HepG2 (cell line): ENCODE results near the gene RAB2B. TPM values are rescaled to one million over a fixed set of nuclear protein-coding genes. Genes with fewer than 3 reads are reported as not detected.

Experiments
- AHDC1 ChIP-seq: sonication (generic); formaldehyde crosslinking; IDR thresholded peaks from 2 replicates; pipeline ENCODE4 v1.5.1; 2020; ENCODE audit warnings: mild to moderate bottlenecking, missing genetic modification reagents, borderline replicate concordance
- ATF1 ChIP-seq: IDR thresholded peaks from 2 replicates; pipeline ENCODE4 v1.6.1; 2016; ENCODE audit warnings: mild to moderate bottlenecking, control low read depth
- CCDC6 ChIP-seq: sonication (generic); formaldehyde crosslinking; IDR thresholded peaks from 2 replicates; pipeline ENCODE4 v1.8.1; 2022; ENCODE audit warnings: mild to moderate bottlenecking, missing genetic modification reagents, moderate library complexity
- ETS1 ChIP-seq: sonication (generic); formaldehyde crosslinking; IDR thresholded peaks from 2 replicates; pipeline ENCODE4 v1.4.0; 2020; ENCODE audit warnings: missing genetic modification reagents
- FOXK2 ChIP-seq: fragments of 450-650 bp; IDR thresholded peaks from 2 replicates; pipeline ENCODE4 v1.6.1; 2016
- HNF4A ChIP-seq: sonication (generic); formaldehyde crosslinking; IDR thresholded peaks from 2 replicates; pipeline ENCODE4 v1.4.0; 2020; ENCODE audit warnings: missing genetic modification reagents
- MATR3 ChIP-seq: sonication (generic); formaldehyde crosslinking; IDR thresholded peaks from 2 replicates; pipeline ENCODE4 v1.4.0; 2020; ENCODE audit warnings: missing genetic modification reagents
- NCOR1 ChIP-seq: fragments of 200-600 bp; sonication (generic); IDR thresholded peaks from 2 replicates; pipeline ENCODE4 v1.7.0; 2017; ENCODE audit warnings: antibody characterized with exemption, low read length, borderline replicate concordance
- NKX3-1 ChIP-seq: sonication (generic); formaldehyde crosslinking; IDR thresholded peaks from 2 replicates; pipeline ENCODE4 v1.5.0; 2020; ENCODE audit warnings: missing genetic modification reagents
- NR2F1 ChIP-seq, 2 experiments: fragments of 450-650 bp in 1 of 2; formaldehyde crosslinking in 1 of 2; IDR thresholded peaks; 2 replicates each; pipeline versions ENCODE4 v1.5.0 to v1.6.1; 2016 to 2020; ENCODE audit warnings: mild to moderate bottlenecking in 1 of 2, missing compliant biosample characterization in 1 of 2, missing genetic modification reagents in 1 of 2, moderate library complexity in 1 of 2
- POLR2AphosphoS5 ChIP-seq: IDR thresholded peaks from 2 replicates; pipeline ENCODE4 v1.6.1; 2012; ENCODE audit warnings: low read depth, low read length
- SYNCRIP ChIP-seq: fragments of 200-400 bp; formaldehyde crosslinking; IDR thresholded peaks from 2 replicates; pipeline ENCODE4 v1.6.1; 2018; ENCODE audit warnings: mild to moderate bottlenecking, low read depth, low read length; ENCODE audit not compliant: insufficient read depth
- TCF12 ChIP-seq, 2 experiments: fragments of 450-650 bp in 1 of 2; sonication (generic) in 1 of 2; formaldehyde crosslinking in 1 of 2; IDR thresholded peaks; 2 replicates each; pipeline versions ENCODE4 v1.6.1 to v1.8.0; 2017 to 2022; ENCODE audit warnings: antibody characterized with exemption in 1 of 2, mild to moderate bottlenecking in 1 of 2, missing genetic modification reagents in 1 of 2, moderate library complexity in 1 of 2
- ZNF230 ChIP-seq: sonication (generic); formaldehyde crosslinking; IDR thresholded peaks from 2 replicates; pipeline ENCODE4 v1.4.0; 2020; ENCODE audit warnings: mild to moderate bottlenecking, missing genetic modification reagents
- ZNF232 ChIP-seq: sonication (generic); formaldehyde crosslinking; IDR thresholded peaks from 2 replicates; pipeline ENCODE4 v1.4.0; 2020; ENCODE audit warnings: missing genetic modification reagents, borderline replicate concordance
- ZNF263 ChIP-seq: sonication (generic); formaldehyde crosslinking; IDR thresholded peaks from 2 replicates; pipeline ENCODE4 v1.4.0; 2020; ENCODE audit warnings: missing genetic modification reagents
- ZNF296 ChIP-seq: sonication (generic); formaldehyde crosslinking; conservative IDR thresholded peaks from 2 replicates; pipeline ENCODE4 v1.5.0; 2020; ENCODE audit warnings: mild to moderate bottlenecking, missing genetic modification reagents
- ZNF468 ChIP-seq: sonication (generic); formaldehyde crosslinking; IDR thresholded peaks from 2 replicates; pipeline ENCODE4 v1.8.0; 2022; ENCODE audit warnings: mild to moderate bottlenecking, moderate library complexity, missing genetic modification reagents
- ZNF496 ChIP-seq: sonication (generic); formaldehyde crosslinking; IDR thresholded peaks from 2 replicates; pipeline ENCODE4 v1.8.1; 2023; ENCODE audit warnings: mild to moderate bottlenecking, moderate library complexity, missing genetic modification reagents; ENCODE audit not compliant: insufficient replicate concordance
- ZSCAN12 ChIP-seq: sonication (generic); formaldehyde crosslinking; IDR thresholded peaks from 2 replicates; pipeline ENCODE4 v1.9.0; 2021; ENCODE audit warnings: mild to moderate bottlenecking, missing genetic modification reagents
- polyA plus RNA-seq, 8 experiments: library from polyadenylated mRNA; depleted of rRNA in 3 of 8; stranded (reverse) in 7 of 8; unstranded in 1 of 8; fragments of >200 nt; fragmentation: Illumina TruSeq in 4 of 8; extraction: Trizol in 4 of 8; gene quantifications; 2 replicates each; pipeline versions ENCODE4 v1.2.1 to v1.2.3, GENCODE V29; 2011 to 2016; ENCODE audit warnings: low read depth in 4 of 8, missing spikeins in 1 of 8, mixed read lengths in 1 of 8; ENCODE audit not compliant: insufficient read depth in 1 of 8
- total RNA-seq, 5 experiments: library from RNA; depleted of rRNA; stranded (reverse); fragments of >200 nt; fragmentation: Illumina TruSeq; extraction: Trizol; gene quantifications; 2 replicates each; pipeline ENCODE4 v1.2.3, GENCODE V29; 2016; ENCODE audit warnings: low read depth in 1 of 5
- TF ChIP-seq, protein P1 (sequence below): sonication (generic); formaldehyde crosslinking; IDR thresholded peaks from 2 replicates; pipeline ENCODE4 v1.8.1; 2023; ENCODE audit warnings: mild to moderate bottlenecking, missing genetic modification reagents

Gene RAB2B
- total and polyA plus RNA-seq, 2 of the 13 experiments (the other 11 are each of a cell fraction or from before 2014, with no cell fraction given), result 36.0 to 60.6 TPM

DNA sequence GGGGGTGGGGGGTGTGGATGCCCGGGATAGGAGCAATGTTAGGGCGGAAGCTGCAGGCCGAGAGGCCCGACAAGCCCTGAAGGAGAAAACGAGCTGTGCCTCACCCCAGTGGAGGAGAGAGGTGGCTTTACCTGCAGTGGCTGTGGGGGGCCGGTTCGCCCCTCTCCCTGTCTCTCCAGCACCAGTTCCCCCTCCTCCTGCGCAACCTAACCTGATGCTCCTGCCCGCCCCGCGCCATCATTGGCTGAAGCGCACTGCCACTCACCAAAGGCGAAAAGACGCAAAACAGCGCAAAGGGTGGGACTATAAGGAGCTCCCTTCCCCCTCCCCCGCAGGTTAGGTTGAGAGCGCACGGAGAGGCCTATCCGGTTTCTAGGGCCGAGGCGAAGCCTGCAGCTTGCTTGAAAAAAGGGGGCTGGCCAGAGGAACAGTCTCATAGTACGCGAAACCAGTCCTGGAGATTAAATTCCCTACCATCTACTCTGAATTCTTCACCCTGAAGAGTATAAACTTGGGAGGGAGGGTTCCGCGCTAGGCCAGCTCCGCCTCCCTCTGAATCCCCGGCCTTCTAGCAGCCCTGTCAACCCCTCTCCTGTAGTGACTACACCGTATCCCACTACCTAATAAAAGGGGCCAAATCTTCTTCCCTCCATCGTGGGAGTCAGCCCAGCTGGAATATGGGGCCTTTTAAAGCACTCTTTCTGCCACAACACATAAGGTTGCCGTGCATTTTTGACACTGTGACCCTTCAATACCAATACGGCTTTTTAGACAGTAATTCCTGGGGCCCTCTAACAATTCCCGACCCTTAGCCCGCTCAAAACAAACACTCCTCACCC is 39.5 kb downstream of the RAB2B start (continued):
- TF ChIP-seq TCF12 (IDR thresholded peaks at IDR 0.05), result no peak
- 0 out of 2 replicates have a peak, but pooled peaks have one; percentile 20 for TF ChIP-seq TCF12 (CRISPR knock-in tag; IDR thresholded peaks at IDR 0.05)
- TF ChIP-seq AHDC1 (CRISPR knock-in tag), result peak; percentile 9; the same call in 1 of the 2 replicates
- TF ChIP-seq ZNF296, result no peak; the same call in 1 of the 2 replicates
- TF ChIP-seq, protein P1, sequence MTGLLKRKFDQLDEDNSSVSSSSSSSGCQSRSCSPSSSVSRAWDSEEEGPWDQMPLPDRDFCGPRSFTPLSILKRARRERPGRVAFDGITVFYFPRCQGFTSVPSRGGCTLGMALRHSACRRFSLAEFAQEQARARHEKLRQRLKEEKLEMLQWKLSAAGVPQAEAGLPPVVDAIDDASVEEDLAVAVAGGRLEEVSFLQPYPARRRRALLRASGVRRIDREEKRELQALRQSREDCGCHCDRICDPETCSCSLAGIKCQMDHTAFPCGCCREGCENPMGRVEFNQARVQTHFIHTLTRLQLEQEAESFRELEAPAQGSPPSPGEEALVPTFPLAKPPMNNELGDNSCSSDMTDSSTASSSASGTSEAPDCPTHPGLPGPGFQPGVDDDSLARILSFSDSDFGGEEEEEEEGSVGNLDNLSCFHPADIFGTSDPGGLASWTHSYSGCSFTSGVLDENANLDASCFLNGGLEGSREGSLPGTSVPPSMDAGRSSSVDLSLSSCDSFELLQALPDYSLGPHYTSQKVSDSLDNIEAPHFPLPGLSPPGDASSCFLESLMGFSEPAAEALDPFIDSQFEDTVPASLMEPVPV (CRISPR knock-in tag), result peak; percentile 77; the same call in 1 of the 2 replicates
- TF ChIP-seq ZNF263 (CRISPR knock-in tag), result peak; percentile 9
- TF ChIP-seq POLR2AphosphoS5, result peak; percentile 79; the same call in 1 of the 2 replicates
- TF ChIP-seq NCOR1, result peak; percentile 24; the same call in 1 of the 2 replicates
- TF ChIP-seq CCDC6 (CRISPR knock-in tag), result no peak
- TF ChIP-seq ZNF230 (CRISPR knock-in tag), result 0 out of 2 replicates have a peak, but pooled peaks have one; percentile 36
- no peak for TF ChIP-seq SYNCRIP
- no peak for TF ChIP-seq ETS1 (CRISPR knock-in tag)
- no peak for TF ChIP-seq ZNF468 (CRISPR knock-in tag)
- 0 out of 2 replicates have a peak, but pooled peaks have one; percentile 11 for TF ChIP-seq NKX3-1 (CRISPR knock-in tag)
- peak; percentile 87 for TF ChIP-seq ATF1
- TF ChIP-seq ZSCAN12 (CRISPR knock-in tag), result no peak
- TF ChIP-seq ZNF496 (CRISPR knock-in tag), result no peak
- TF ChIP-seq MATR3 (CRISPR knock-in tag), result no peak
- 0 out of 2 replicates have a peak, but pooled peaks have one; percentile 46 for TF ChIP-seq HNF4A
- TF ChIP-seq NR2F1 (CRISPR knock-in tag; IDR thresholded peaks at IDR 0.05), result 0 out of 4 replicates have a peak, but pooled peaks of 1 of the 2 experiments have one; percentile 28
- TF ChIP-seq ZNF232 (CRISPR knock-in tag), result peak; percentile 25; the same call in 1 of the 2 replicates
- TF ChIP-seq FOXK2, result no peak
